Spleen (tissue), 11 donors: ENCODE measurements around the gene PCDH15. TPM values are rescaled to one million over a fixed set of nuclear protein-coding genes. Genes with fewer than 3 reads are reported as not detected.

ENCODE experiments used
- DNase-seq: peaks from one replicate; pipeline ENCODE4 v3.0.0-alpha.2; 2020
- H3K27ac ChIP-seq, 8 donors: fragments of 200-600 bp; sonication (generic) in 7 of 8; 1 replicate in 4 of 8; 2 replicates in 4 of 8; pipeline versions ENCODE4 v1.5.0 to v1.8.0; 2016 to 2021; ENCODE audit warnings: inconsistent platforms in 4 of 8, mild to moderate bottlenecking in 4 of 8, moderate library complexity in 1 of 8
- H3K27me3 ChIP-seq, 7 donors: fragments of 200-600 bp; sonication (generic) in 6 of 7; replicated peaks in 1 of 7; 1 replicate in 4 of 7; 2 replicates in 3 of 7; pipeline versions ENCODE4 v1.5.0 to v1.8.0; 2016 to 2021; ENCODE audit warnings: inconsistent platforms in 3 of 7, mild to moderate bottlenecking in 1 of 7
- H3K36me3 ChIP-seq, 6 donors: fragments of 200-600 bp; sonication (generic) in 5 of 6; 1 replicate in 4 of 6; 2 replicates in 2 of 6; pipeline versions ENCODE4 v1.5.0 to v1.8.0; 2016 to 2021; ENCODE audit warnings: inconsistent platforms in 2 of 6
- H3K4me1 ChIP-seq, 6 donors: fragments of 200-600 bp; sonication (generic) in 5 of 6; 1 replicate in 3 of 6; 2 replicates in 3 of 6; pipeline versions ENCODE4 v1.5.0 to v1.8.0; 2016 to 2021; ENCODE audit warnings: inconsistent platforms in 3 of 6
- H3K4me3 ChIP-seq, 8 donors: fragments of 200-600 bp; sonication (generic) in 7 of 8; 1 replicate in 4 of 8; 2 replicates in 4 of 8; pipeline versions ENCODE4 v1.5.0 to v1.8.0; 2016 to 2021; ENCODE audit warnings: inconsistent platforms in 4 of 8, mild to moderate bottlenecking in 4 of 8, moderate library complexity in 2 of 8
- H3K9me3 ChIP-seq, 8 donors: fragments of 200-600 bp; sonication (generic) in 7 of 8; 1 replicate in 4 of 8; 2 replicates in 4 of 8; pipeline versions ENCODE4 v1.5.0 to v1.8.0; 2016 to 2021; ENCODE audit warnings: inconsistent platforms in 4 of 8
- CTCF ChIP-seq, 11 experiments: fragments of 200-600 bp in 7 of 11; fragments of 450-650 bp in 4 of 11; sonication (generic) in 4 of 11; IDR thresholded peaks in 8 of 11; conservative IDR thresholded peaks in 3 of 11; 1 replicate in 7 of 11; 2 replicates in 4 of 11; pipeline versions ENCODE4 v1.4.0 to v1.8.0; 2016 to 2021; ENCODE audit warnings: antibody characterized with exemption in 11 of 11, inconsistent platforms in 4 of 11, mild to moderate bottlenecking in 1 of 11
- POLR2A ChIP-seq, 3 donors: fragments of 450-650 bp; IDR thresholded peaks; one replicate each; pipeline ENCODE4 v1.5.1; 2017; ENCODE audit warnings: antibody characterized with exemption in 3 of 3, mild to moderate bottlenecking in 1 of 3
- POLR2AphosphoS5 ChIP-seq, 3 donors: sonication (generic); formaldehyde crosslinking; IDR thresholded peaks; one replicate each; pipeline ENCODE4 v1.5.1; 2017; ENCODE audit warnings: antibody characterized with exemption in 3 of 3
- WGBS, 5 donors: extraction: QIAGEN DNeasy Blood & Tissue Kit in 3 of 5; methylation state at CpG; one replicate each; pipeline versions ENCODE4 v1.1.5 to v1.1.7; 2013 to 2018; 5-methylcytosine and 5-hydroxymethylcytosine counted together
- intact Hi-C: fragments of 100-400 bp; cut with DNase I; formaldehyde crosslinking; loops from one replicate; pipeline ENCODE4 v1.15.0; 2023; ENCODE audit warnings: low total_unique reads
- polyA plus RNA-seq, 3 donors: library from polyadenylated mRNA; stranded (reverse); fragments of 200-250 nt; gene quantifications; one replicate each; pipeline ENCODE4 v1.2.1, GENCODE V29; 2013
- total RNA-seq, 7 donors: library from RNA; depleted of rRNA in 3 of 7; stranded (reverse); fragments of >200 nt in 3 of 7; fragmentation: NEBNext Ultra II Directional in 4 of 7; extraction: Animal tissue kit (Norgen Biotek cat#: 25700) in 4 of 7; gene quantifications; one replicate each; pipeline versions ENCODE4 v1.1.0 to v1.2.1, GENCODE V29; 2016 to 2021
- donor health status: healthy with polysubstance abuse.
- donor health status: DM: no; HTN: no; CAD: no; lungs with moderate emphysema.
- donor health status: DM: no; HTN: no; CAD: no.
- donor health status: Bipolar disorder and iron deficiency.
- donor health status: healthy.
- donor health status: DM: no; HTN: no; CAD: no.
- donor health status: DM: yes; HTN: yes; CAD: no.

PCDH15 gene
- total and polyA plus RNA-seq, 10 donors = 0.24 to 2.1 (median 0.83) TPM

- Histone ChIP-seq H3K27me3 (no peaks in the 10 kb centered on the region), H3K36me3 (no peaks in the 10 kb centered on the region), H3K4me3 (no peak overlapping the region), H3K27ac (no peak overlapping the region), H3K9me3 (peaks cover 0 to 37% (median 25%) of the 10 kb centered on the region in 8 donors), H3K4me1 (no peaks in the 10 kb centered on the region)
- intact Hi-C loops = no loop called here
- DNase-seq = no peak
- no peak for TF ChIP-seq POLR2A (IDR thresholded peaks at IDR 0.05)
- TF ChIP-seq POLR2AphosphoS5 (IDR thresholded peaks at IDR 0.05) = no peak
- TF ChIP-seq CTCF (IDR thresholded peaks at IDR 0.05 in 8 of 11, conservative IDR thresholded peaks at IDR 0.05 in 3 of 11) = no peak
These were observed 661.1 kb downstream of the PCDH15 start for GRCh38 chr10:54139819-54140428.

GRCh38 chr10:54137396-54137795, 663.6 kb downstream of the PCDH15 start:
- intact Hi-C loops = no loop called here
- no peak for TF ChIP-seq POLR2AphosphoS5 (IDR thresholded peaks at IDR 0.05)
- no peak for TF ChIP-seq CTCF (IDR thresholded peaks at IDR 0.05 in 8 of 11, conservative IDR thresholded peaks at IDR 0.05 in 3 of 11)
- no peak for TF ChIP-seq POLR2A (IDR thresholded peaks at IDR 0.05)
- H3K4me1 ChIP-seq = no peaks in the 10 kb centered on the region
- H3K4me3 ChIP-seq = no peak overlapping the region
- peaks cover 0 to 37% (median 25%) of the 10 kb centered on the region in 8 donors for H3K9me3 ChIP-seq
- H3K27me3 ChIP-seq = no peaks in the 10 kb centered on the region
- no peaks in the 10 kb centered on the region for H3K36me3 ChIP-seq
- 55 to 81% (median 61%) methylated on average over 2 of the region's 2 CpGs for WGBS, 5 donors
- H3K27ac ChIP-seq = no peak overlapping the region
- DNase-seq = no peak

GRCh38 chr10:54133203-54133602, 667.8 kb downstream of the PCDH15 start:
- Histone ChIP-seq H3K4me1 (no peaks in the 10 kb centered on the region), H3K9me3 (peaks cover 0 to 4% (median 0%) of the 10 kb centered on the region in 8 donors), H3K36me3 (no peaks in the 10 kb centered on the region), H3K27ac (no peak overlapping the region), H3K27me3 (no peaks in the 10 kb centered on the region), H3K4me3 (no peak overlapping the region)
- intact Hi-C loops = no loop called here
- WGBS, 5 donors = 44 to 52% (median 46%) methylated on average over 3 of the region's 3 CpGs
- DNase-seq = no peak
- TF ChIP-seq POLR2A (IDR thresholded peaks at IDR 0.05) (no peak), CTCF (IDR thresholded peaks at IDR 0.05 in 8 of 11, conservative IDR thresholded peaks at IDR 0.05 in 3 of 11) (peak in 4 of 11 experiments; percentile 14 to 37 (median 28))

- H3K36me3 ChIP-seq = no peaks in the 10 kb centered on the region
- intact Hi-C loops = no loop called here
- DNase-seq = no peak
- 78 to 83% (median 82%) methylated on average over 6 of the region's 6 CpGs for WGBS, 5 donors
- H3K27me3 ChIP-seq = no peaks in the 10 kb centered on the region
- no peaks in the 10 kb centered on the region for H3K9me3 ChIP-seq
- no peaks in the 10 kb centered on the region for H3K4me1 ChIP-seq
- TF ChIP-seq POLR2A (IDR thresholded peaks at IDR 0.05) (no peak), POLR2AphosphoS5 (IDR thresholded peaks at IDR 0.05) (no peak)
- H3K4me3 ChIP-seq = no peak overlapping the region
- H3K27ac ChIP-seq = no peak overlapping the region
These were observed 669.2 kb downstream of the PCDH15 start for GRCh38 chr10:54131833-54132232.
